GM19023 (cell line): ENCODE results near the gene HEXIM1.
A peak's percentile ranks its signal among the peaks of the same experiment; 100 is the strongest.

Source experiments
- ATAC-seq: cut with Tn5 transposase; IDR thresholded peaks from one replicate; pipeline ENCODE4 v1.9.1; 2021; ENCODE audit warnings: mild to moderate bottlenecking, moderate library complexity; ENCODE audit not compliant: unreplicated experiment

The HEXIM1 gene, protein sequence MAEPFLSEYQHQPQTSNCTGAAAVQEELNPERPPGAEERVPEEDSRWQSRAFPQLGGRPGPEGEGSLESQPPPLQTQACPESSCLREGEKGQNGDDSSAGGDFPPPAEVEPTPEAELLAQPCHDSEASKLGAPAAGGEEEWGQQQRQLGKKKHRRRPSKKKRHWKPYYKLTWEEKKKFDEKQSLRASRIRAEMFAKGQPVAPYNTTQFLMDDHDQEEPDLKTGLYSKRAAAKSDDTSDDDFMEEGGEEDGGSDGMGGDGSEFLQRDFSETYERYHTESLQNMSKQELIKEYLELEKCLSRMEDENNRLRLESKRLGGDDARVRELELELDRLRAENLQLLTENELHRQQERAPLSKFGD

DNA sequence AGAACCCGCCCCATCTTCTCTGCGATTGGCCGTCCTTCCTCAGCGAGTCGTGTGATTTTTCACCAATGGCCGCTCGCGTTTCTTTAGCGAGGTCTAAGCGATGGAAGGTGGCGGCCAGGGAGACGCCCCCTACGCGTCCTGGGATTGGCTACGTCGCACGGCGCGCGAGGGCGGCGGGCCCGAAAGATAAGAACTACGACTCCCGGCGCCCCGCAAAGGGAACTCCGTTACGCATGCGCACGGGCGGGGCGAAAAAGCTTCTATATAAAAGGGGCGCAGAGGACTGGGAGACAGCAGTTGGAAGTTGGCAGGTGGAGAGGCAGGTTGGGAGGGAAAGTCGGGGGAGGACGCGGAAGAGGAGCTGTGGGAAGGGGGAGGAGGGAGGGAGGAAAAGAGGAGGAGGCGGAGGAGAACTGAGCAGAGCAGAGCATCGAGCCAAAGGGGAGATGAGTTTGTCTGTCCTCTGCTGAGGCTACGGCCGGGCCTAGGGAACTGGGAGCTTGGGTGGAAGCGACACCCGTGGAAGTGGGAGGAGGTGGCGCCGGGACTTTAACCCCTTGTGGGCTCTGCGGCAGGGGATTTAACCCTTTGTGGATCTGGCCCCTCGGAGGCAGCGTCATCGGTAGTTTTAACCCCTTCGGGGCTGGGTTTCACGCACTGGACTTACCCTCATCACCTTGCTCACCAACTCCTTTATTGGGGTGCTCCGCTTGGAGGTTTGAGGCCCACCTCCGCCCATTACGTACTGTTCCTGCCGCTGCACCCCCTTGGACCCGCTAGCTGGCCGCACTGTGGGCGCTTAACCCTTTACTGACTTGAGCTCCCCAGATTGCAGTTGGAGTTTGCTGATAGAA is at the start of gene HEXIM1:
Gene HEXIM1 (plus strand): TSS at position 293 of the 854 bp plus-strand sequence. CDS start 716 bp downstream, outside the sequence.
- peak; percentile 70 for ATAC-seq

DNA sequence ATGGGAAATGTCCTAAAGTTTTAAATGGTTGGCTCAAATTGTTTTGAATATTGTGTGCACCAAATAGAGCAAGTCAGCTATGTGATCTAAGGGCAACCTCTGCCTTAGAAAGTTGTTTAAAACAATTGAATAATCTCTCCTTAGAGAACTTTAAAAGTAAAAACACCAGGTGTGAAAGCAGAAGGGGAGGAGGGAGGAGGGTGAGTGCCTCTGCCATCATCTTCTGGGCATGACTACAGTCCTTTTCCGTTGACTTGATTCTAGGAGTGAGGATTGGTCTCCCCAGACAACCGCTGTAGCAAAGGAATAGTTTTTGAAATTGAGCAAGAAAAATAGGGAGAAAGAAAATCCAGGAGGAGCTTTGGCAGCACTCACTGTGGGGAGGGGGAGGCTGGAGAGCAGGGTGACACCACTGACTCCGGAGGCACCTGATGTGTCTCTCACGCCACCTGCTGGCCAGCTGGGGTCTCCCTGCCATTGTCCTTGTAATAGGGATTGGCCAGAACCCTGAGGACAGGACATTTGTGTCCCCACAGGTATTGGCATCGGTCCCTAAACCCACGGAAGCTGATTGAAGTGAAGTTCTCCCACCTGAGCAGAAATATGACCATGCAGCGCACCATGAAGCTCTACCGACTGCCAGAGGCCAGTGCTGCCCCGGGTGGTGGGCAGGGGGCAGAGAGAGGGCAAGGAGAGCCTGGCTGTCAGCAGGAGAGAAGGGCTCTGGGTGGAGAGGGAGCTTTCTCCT is 49.2 kb upstream of the HEXIM1 start:
- ATAC-seq, result no peak

DNA sequence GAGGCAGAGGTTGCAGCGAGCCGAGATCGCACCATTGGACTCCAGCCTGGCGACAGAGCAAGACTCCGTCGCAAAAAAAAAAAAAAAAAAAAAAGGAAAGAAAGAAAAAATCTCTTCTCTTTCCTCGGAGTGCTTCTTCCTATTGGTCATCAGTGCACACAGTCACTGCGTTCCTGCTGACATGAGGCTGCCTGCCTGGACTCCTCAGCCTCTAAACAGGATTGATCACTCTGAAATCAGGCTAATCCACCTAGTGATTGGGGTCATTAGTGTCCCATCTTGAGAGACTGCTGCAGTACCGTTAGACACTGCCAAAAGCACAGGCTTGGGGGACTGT is 46.8 kb upstream of the HEXIM1 start:
- no peak for ATAC-seq

DNA sequence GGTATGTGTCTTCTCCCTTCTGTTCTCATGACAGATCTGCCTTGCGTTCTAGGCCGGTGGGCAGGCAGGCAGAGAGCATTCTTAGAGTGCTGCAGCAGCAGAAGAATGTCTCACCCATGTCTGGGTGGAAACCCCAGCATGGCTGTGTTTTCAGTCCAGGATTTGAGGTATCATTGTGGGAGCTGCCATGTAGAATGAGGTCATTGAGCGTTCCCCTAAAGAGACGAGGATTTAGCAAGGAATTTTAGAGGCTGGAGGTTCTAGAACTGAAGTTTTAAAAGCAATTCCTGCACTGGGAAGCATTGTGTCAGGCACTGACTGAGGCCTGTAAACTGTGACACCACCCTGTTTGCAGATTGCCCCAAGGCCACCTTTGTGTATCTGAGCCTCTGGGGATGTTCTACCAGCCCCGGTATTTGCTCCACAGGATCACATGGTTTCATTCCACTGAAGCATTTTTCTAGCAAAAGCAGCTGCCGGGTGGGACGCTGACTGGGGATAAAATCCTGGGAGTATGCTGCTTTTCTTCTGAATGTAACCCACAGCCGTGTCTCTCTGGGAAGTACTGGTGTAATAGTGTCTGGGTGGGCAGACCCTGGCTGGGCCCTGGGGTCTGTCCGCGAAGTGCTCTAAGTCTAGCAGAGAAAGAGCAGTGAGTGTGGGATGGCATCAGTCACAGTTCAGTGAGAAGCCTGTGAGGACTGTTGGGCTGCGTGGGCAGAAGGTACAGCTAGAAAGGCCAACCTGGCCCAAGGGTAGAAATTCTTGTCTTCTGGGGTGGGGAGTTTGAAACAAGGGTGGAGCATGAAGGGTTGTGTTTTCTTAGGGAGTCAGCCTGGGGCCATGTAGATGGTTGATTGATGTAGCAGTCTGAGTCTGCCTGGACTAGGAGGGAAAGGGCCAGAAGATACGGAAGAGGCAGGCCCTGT is 46.1 kb upstream of the HEXIM1 start:
- no peak for ATAC-seq

DNA sequence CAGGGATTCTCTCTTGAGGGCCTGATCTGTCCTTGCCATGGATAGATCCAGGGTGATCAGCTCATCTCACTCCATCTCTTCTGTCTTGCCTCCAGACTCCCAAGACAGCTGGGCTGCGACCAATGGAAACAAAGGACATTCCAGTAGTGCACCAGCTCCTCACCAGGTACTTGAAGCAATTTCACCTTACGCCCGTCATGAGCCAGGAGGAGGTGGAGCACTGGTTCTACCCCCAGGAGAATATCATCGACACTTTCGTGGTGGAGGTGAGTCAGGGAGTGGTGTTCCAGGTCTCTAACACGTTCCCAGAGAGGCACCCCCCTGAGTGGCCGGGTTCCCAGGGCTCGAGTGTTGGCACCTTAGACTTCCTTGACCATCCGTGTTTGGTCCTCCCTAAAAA is 45.4 kb upstream of the HEXIM1 start:
- ATAC-seq, result no peak

DNA sequence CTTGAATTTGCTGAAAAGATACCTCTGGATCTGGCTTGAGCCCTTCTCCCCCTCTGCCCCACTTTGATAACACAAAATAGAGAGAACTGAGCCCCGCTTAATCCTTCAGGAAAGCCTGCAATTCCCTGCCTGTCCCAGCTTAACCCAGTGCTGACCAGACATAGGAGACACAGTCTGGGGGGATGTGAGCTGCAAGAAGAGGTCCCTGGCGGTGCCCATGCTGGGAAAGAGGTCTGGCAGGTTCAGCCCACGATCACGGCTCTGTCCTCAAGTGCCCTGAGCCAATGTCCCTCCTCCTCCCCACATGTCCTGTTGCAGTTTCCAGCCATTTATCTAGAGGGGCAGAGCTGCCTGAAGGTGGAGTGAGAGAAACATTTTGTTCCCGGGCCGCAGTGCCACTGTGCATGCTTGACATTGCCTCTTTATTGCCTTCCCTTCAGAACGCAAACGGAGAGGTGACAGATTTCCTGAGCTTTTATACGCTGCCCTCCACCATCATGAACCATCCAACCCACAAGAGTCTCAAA is 44.9 kb upstream of the HEXIM1 start:
- no peak for ATAC-seq

DNA sequence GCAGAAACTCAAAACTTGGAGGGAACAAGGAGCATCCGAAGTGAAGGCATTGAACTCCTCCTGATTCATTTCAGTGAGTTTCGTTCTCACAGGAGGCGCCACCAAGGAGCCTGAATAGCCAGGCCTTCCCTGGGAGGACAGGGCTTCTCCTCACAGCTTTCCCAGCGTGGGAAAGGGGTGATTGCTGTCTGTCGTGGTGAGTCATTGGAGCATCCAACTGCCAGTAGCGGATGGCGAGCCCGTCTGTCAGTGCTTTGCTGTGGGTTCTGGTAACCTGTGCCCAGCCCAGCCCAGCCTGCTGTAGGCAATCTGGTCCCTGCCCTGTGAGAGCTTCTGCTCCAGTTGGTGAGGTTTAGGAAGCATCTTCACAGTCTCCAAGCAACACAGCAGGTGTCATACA is 44.2 kb upstream of the HEXIM1 start:
- no peak for ATAC-seq

DNA sequence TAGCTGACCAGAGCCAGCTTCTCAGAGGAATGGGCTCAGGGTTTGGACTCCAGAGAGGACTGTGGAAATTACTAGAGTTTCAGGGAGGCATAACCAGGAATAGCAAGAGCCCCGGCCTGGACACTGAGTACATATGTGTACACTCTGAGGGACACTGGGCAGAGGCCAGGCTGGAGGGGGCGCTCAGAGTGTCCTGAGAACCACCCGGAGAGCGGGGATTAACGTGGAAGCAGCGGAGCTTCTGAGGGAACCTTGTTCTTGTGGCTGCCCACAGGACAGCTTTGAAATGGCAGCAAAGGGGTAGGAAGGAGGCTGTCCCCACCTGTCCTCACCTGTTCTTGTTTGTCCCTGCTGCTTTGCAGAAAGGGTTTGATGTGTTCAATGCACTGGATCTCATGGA is 43.8 kb upstream of the HEXIM1 start:
- no peak for ATAC-seq

DNA sequence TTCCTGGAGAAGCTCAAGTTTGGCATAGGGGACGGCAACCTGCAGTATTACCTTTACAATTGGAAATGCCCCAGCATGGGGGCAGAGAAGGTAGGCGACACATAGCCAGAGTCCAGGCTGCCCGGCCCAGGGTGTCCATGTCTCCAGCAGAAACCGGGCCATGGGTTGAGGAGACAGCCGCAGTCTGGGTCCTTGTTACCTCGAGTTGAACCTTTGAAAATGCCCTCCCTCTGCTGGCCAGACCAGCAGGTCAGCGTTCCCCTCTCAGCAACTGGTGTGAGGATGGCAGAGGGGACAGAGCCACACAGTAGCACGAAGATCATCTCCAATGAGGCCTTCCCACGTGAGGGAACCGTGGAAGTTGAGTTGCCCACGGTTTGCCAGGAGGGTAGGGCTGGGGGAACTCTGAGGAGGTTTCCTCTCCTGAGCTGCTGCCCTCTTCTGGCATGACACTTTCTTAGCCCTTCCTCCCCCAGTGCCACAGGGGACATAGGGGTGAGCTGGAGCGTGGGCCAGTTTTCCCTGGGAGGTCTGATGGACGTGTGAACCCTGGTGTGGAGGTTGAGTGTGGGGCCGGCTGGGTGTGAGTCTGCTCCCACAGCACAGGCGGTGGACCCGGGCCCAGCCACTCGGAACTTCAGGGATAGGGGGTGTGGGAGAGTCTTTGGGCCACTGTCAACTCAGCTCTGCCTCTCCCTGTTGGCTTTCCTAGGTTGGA is 43.2 kb upstream of the HEXIM1 start:
- ATAC-seq, result no peak

DNA sequence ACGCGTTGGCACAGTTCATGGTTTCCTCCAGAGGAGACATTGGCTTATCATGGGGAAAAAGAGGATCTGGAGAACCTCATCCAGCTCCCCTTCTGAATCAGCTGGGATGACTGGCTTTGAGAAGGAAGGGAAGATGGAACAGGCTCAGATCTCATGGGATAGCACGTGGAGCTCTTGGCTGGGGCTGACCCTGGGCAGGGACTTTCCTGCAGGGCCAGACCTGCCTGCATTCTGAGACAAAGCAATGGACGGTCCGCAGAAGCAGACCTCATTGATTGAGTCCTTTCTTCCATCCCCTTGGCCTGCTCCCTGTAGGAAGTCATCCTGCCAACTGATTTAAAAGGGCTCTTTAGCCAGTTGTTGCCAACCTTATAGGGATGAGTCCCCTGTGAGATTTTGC is 42.2 kb upstream of the HEXIM1 start:
- no peak for ATAC-seq

DNA sequence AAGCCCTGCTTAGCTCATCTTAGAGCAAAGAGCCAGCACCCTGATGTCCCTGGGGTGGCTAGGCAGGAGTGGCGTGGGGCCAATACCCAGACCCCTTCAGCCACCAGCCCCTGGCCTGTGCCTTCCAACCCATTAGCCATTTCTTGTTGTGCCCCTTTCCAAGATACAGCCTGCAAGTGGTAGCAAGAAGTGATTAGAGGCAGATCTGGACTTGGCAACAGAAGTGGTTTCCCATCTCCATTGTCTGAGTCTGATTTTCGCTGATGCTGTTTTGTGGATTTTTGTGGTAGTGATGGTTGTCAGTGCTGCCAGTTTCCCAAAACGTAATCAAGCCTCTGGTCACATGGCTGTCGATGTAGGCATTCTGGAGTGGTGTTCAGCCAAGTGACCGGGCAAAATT is 41.7 kb upstream of the HEXIM1 start:
- no peak for ATAC-seq

DNA sequence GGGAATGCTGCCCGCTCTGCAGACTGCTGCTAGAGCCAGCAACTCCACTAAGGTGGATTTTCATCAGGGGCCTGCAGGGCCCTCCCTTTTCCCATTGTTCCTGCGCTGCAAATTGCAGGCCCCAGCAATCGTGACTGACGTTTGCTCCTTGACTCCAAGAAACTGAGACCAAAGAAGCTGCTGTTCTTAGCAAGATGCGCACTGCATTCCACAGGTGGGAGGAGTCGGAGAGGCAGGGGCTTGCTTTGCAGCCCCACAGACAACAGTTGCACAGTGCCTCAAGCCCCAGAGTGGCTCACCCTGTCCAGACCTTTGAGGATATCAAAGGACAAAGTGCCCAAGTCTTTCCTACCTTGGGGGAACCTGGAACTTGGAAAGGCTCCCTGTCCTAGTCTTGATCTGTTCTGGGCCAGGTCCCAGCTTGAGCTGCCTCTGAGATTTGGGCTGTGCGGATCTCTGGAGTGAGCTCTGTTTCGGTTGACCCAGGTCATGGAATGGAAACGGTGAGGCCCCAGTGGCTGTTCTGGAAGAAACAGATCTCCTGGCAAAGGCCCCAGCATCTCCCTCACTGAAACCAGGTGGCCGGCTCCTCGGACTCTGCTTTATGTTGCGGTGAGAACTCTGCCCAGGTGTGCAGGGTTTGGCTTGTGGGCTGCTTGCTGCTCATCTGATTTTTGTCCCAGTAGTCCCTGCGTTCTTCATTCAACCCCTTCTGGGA is 40.8 kb upstream of the HEXIM1 start:
- ATAC-seq, result no peak

DNA sequence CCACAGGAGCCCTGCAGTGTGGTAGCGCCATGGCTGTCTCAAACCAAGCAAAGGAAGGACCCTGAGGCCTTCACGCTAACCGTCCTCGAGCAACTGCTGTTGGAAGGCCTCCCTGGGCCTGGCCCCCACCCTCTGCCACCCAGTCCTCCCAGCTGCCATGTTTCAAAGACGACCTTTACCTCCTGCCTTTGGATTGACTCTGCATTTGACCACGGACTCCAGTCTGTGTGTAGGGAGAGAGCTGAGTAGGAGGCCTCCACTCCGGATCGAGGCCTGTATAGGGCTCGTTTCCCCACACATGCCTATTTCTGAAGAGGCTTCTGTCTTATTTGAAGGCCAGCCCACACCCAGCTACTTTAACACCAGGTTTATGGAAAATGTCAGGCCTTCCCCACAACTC is 40.2 kb upstream of the HEXIM1 start:
- ATAC-seq, result no peak

DNA sequence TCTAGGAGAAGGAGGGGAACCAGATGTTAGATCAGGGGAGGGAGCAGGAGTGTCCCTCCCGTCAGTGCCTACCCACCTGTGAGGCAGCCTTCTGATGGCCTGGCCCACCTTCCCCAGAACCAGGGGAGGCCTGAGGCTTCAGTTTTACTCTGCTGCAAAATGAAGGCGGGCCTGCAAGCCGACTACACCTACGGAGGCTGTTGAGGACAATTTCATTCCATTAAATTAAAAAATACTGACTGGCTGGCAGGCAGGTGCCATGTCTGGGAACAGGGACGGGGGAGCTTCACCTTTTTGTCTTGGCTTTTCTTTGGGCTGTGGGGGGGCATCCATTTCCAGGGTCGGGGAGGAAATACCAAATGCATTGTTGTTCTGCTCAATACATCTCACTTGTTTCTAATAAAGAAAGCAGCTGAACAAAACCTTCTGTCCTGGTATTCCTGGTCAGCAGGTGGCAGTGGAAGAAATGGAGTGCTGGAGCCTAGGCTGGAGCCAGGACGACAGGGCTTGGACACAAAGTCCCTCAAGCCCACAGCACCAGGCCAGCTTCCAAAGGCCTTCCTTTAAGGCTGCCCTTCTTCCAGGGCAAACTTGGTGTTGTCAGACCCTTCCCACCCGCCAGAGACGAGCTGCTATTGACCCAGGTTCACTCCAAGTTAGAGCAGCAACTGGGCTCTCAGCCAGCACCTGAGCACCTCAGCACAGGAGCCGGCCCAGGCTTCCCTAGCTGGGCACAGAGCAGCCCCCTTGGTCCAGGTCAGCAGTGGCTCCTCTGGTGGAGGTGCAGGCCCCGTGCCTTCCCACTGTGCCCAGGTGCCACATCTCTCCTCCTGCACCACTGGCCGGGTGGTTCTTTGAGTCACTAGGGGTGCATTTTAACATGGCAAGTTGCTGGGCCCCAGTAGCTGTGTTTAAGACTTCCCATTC is 39.4 kb upstream of the HEXIM1 start:
- ATAC-seq, result no peak

DNA sequence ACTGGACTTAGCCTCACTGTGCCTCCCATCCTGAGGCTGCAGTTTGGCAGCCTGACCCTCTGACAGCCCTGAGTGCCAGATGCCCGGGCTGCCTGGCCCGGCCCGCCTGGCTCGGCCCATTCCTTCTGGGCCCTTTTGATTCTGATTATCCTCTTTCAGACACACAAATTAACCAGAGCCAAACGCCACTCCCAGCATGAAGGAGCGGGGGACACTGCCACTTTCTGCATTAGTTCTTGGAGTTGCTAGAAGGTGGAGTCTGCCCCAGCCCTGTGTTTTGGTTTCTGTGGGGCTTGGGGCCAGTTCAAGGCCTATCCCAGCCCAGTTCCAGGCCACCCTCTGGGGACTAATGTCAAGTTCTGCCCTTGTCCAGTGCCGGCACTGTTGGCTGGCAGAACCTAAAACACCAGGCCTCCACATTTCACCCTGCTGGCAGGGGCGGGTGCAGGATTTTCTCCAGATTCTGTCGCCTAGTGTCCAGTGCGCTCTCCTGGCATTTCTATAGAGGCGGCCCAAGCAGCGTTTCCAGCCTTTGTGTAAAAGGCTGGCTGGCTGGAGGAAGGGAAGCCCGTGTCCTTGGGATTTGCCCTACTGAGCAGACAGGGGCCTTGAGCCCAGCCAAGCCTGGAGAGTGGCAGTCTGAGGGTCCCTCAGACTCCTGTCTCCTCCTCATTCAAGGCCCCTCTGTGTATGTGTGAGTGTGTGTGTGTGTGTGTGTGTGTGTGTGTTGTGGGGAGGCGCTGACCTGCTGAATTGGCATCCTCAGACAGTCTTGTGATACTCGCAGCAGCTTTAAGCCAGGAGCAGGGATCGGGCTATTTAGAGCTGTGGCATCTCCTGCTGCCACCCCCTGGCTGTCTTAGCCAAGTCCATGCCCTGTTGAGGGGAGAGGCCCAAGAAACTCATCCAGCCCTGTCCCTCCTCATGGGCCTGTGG is 37.3 kb upstream of the HEXIM1 start:
- no peak for ATAC-seq

DNA sequence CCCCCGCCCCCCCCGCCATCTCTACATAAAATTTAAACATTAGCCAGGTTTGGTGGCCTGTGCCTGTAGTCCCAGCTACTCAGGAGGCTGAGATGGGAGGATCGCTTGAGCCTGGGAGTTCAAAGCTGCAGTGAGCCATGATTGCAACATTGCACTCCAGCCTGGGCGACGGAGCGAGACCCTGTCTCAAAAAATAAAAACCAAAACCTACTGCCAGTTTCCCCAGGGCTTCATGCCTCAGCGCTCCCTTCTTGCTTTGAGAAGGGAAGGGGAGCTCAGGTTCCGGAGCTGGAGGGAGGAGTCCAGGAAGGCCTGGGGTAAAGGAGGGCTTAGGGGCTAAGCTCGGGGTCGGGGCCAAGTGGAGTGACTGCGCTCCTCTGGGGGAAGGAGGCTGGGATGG is 36.4 kb upstream of the HEXIM1 start:
- ATAC-seq, result no peak
